Breast epithelium (tissue), 3 donors: ENCODE measurements around the gene PLEKHG4B.

Experiments
- POLR2A ChIP-seq: fragments of 450-650 bp; IDR thresholded peaks from one replicate; pipeline ENCODE4 v1.6.1; 2016; ENCODE audit warnings: antibody characterized with exemption, mild to moderate bottlenecking, moderate library complexity
- POLR2AphosphoS5 ChIP-seq, 3 donors: sonication (generic); formaldehyde crosslinking; IDR thresholded peaks; one replicate each; pipeline ENCODE4 v1.6.1; 2017; ENCODE audit warnings: antibody characterized with exemption in 3 of 3
- TF ChIP-seq, protein P1 (sequence below), 3 donors: fragments of 450-650 bp; IDR thresholded peaks; one replicate each; pipeline ENCODE4 v1.5.1; 2016 to 2017; ENCODE audit warnings: antibody characterized with exemption in 3 of 3, mild to moderate bottlenecking in 3 of 3, moderate library complexity in 3 of 3

DNA sequence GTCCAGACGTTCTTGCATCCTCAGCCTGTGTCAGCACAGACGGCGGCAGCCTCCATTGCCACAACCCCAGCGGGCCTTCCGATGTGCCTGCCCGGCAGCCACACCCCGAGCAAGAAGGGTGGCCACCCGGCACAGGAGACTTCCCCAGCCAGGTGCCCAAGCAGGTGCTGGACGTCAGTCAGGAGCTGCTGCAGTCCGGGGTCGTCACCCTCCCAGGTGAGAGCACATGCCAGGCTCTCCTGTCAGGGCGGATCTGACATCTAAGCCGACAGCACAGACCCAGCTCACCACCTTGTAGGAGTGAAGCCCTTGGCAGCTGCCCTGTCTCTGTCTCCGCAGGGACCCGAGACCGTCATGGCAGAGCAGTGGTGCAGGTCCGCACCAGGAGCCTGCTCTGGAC lies 51.1 kb downstream of the PLEKHG4B start:
- TF ChIP-seq POLR2A: no peak
- TF ChIP-seq, protein P1, sequence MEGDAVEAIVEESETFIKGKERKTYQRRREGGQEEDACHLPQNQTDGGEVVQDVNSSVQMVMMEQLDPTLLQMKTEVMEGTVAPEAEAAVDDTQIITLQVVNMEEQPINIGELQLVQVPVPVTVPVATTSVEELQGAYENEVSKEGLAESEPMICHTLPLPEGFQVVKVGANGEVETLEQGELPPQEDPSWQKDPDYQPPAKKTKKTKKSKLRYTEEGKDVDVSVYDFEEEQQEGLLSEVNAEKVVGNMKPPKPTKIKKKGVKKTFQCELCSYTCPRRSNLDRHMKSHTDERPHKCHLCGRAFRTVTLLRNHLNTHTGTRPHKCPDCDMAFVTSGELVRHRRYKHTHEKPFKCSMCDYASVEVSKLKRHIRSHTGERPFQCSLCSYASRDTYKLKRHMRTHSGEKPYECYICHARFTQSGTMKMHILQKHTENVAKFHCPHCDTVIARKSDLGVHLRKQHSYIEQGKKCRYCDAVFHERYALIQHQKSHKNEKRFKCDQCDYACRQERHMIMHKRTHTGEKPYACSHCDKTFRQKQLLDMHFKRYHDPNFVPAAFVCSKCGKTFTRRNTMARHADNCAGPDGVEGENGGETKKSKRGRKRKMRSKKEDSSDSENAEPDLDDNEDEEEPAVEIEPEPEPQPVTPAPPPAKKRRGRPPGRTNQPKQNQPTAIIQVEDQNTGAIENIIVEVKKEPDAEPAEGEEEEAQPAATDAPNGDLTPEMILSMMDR (IDR thresholded peaks at IDR 0.05): no peak
- TF ChIP-seq POLR2AphosphoS5 (IDR thresholded peaks at IDR 0.05): no peak
